Measurements from ENCODE around the gene TMEM245.

DNA sequence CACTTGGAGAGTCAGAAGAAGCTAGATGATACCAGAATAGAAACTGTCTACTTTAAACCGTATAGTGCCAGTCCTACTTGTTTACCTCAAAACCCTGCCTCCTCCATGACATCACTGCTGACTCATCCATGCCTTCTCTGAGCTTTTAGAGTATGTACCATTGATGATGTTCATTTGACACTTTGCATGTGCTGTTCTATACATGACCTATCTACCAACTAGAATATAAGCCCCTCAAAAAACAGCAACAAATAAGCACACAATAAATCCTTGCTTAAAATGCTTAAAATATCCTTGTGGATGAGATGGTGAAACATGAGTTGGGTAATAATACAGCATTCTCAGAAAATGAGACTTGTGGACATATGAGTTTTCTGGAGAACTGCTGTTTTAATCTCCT is 109.0 kb downstream of the TMEM245 start:
- TF ChIP-seq, protein P1, sequence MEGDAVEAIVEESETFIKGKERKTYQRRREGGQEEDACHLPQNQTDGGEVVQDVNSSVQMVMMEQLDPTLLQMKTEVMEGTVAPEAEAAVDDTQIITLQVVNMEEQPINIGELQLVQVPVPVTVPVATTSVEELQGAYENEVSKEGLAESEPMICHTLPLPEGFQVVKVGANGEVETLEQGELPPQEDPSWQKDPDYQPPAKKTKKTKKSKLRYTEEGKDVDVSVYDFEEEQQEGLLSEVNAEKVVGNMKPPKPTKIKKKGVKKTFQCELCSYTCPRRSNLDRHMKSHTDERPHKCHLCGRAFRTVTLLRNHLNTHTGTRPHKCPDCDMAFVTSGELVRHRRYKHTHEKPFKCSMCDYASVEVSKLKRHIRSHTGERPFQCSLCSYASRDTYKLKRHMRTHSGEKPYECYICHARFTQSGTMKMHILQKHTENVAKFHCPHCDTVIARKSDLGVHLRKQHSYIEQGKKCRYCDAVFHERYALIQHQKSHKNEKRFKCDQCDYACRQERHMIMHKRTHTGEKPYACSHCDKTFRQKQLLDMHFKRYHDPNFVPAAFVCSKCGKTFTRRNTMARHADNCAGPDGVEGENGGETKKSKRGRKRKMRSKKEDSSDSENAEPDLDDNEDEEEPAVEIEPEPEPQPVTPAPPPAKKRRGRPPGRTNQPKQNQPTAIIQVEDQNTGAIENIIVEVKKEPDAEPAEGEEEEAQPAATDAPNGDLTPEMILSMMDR (IDR thresholded peaks at IDR 0.05; ENCODE audit: low read depth, low read length) = no peak
- TF ChIP-seq, protein P2, sequence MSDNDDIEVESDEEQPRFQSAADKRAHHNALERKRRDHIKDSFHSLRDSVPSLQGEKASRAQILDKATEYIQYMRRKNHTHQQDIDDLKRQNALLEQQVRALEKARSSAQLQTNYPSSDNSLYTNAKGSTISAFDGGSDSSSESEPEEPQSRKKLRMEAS (IDR thresholded peaks at IDR 0.05; ENCODE audit: low read depth, low read length) = no peak
